Stimulated activated CD8-positive, alpha-beta memory T cell treated with anti-CD3 and anti-CD28 coated beads, Interleukin-7, amount 100 ng/mL, for 48 hours (primary cell): ENCODE data around the gene NECTIN1.
"Not testable (repeated sequence)": the region's sequence is repeated elsewhere in the genome, so short reads cannot be mapped to it uniquely, and the experiment has no call there.

Source experiments
- DNase-seq, 2 donors: peaks; one replicate each; pipeline ENCODE4 v3.0.0-alpha.2; 2020; ENCODE audit warnings: low read depth in 1 of 2; ENCODE audit errors: extremely low read depth in 1 of 2

NECTIN1 gene

DNA sequence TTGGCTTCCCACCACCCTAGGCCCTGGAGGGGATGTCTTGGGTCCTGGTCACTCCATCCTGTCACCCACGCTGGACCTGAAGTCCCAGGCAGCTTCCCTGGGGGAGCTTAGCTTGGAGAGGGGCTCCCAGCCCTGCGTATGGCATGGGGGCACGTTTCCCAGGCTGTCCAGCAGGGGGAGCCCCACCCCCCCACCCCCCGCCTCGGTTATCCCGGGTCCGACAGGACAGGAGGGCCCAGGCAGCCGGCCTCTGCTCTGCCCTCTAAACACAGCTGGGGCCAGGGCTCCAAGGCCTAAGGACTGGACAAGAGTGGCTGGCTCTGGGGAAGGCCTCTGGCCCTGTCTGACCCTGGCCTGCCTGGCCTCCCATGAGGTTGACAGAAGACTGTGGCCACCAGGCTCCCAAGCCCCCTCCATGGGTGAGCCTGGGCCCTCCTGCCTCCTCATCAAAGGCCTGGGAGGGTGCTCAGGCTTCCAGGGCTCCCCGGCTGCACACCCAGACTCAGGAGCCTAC is 104.8 kb downstream of the NECTIN1 start:
- DNase-seq: no peak

DNA sequence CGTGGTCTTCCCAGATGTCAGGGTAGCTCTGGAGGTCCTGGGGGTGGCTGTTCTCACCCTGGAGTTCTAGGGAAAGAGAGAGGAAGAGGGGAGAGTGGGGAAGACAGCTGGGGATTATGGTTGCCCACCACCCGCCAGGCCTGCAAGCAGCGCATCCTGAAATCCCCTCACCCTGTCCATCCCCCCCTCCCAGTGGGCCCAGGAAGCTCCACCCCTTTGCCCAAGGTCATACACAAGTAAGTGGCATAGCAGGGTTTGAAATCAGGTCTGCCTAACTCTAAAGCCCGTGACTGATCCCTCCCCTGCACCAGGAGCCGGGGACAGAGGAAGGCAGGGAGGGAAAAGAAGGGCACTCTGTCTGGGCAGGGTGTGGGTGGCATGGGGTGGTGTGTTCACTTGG is 105.3 kb downstream of the NECTIN1 start:
- no peak for DNase-seq

DNA sequence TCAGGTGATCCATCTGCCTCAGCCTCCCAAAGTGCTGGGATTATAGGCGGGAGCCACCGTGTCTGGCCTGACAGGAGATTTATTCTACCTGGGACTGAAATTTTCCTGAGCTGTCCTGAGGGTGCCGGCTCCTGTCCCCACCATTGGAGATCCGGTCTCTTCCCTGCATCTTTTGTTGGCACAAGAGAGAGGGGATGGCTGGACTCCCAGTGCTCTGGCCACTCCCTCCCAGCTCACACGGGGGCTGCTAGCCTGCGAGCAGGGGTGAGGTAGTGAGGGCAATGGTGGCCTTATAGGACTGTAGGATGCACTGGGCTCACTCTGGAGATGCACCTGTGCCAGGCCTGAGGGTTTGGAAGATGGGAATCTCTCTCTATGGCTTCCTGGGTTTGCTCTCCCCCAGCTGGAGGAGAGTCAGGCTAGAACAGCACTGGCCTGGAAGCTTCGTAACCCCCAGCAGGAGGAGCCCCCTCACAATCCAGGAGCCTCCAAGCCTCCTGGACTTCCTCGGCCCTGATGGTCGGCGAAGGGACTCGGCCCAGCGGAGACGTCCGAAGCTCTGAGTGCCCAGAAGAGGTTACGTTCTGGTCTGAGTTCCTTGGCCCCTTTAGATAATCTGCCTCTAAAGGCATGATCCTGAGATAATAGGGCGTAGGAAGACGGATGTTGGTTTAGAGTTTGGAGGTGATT is 106.4 kb downstream of the NECTIN1 start:
- DNase-seq: no peak

DNA sequence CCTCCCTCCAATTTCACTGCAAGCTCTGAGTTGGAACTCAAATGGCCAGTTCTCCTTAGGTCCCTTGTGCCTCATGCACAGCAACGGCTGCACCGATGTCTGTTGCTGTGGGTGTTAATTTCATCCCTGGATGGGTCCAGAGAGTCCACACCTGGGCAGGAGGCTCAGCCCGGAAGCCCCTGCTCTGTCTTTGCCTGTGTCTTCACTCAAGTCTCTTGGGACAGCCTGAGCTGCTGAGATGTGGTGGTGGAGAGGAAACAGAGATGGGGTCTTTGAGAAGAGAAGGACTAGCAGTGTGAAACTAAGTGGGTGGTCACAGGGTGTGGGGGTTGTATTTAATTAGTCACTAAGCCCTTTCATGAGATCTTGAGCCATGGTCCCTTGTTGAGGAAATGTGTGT is 109.3 kb downstream of the NECTIN1 start:
- no peak for DNase-seq

DNA sequence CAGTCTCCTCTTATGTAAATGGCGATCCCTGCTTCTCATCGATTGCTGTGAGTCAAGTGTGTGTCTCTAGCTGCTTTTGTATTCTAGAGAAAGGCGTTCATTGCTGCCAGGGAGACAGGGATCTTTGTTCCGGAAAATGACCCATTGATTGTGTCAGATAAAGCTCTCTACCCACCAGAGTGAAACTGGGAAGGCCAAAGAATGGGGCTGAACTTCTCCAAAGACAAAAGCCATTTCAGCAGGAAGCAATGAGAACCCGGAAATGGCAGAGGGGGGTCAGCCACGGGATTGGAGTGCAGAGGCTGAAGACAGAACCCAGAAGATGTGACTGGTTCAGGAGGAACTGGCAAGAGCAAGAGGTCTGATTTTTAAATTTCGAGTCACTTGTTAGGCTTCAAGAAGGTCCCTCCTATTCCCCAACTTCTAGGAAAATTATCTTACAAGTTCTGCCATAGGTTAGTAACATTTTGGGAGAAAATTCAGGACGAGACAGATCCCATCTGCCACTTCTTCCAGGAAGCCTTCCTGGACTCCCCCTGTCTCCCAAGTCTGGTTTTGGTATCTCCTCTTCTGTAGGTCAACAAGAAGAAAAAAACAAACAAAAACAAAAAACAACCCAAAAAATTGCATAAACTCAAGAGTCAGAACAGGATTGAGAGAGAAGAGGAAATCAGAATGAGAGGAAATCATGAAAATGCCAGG is 110.6 kb downstream of the NECTIN1 start:
- no peak for DNase-seq

DNA sequence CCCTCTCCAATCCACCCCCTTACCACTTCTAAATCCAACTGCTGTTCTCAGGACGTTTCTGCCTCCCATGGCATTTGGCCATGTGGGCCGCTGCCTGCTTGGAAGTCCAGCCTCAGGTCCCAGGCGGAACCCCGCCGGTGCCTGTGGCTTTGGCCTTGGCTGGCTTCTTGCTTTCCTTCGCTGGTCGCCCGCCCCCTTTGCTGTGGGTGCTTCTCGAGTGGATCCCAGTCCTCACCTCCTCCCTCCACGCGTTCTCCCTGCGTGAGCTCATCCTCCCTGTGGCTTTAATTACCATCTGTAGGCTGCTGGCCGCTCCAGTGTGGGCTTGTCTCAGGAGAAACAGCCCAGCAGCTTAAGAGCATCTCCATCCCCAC is 111.7 kb downstream of the NECTIN1 start:
- DNase-seq: no peak

DNA sequence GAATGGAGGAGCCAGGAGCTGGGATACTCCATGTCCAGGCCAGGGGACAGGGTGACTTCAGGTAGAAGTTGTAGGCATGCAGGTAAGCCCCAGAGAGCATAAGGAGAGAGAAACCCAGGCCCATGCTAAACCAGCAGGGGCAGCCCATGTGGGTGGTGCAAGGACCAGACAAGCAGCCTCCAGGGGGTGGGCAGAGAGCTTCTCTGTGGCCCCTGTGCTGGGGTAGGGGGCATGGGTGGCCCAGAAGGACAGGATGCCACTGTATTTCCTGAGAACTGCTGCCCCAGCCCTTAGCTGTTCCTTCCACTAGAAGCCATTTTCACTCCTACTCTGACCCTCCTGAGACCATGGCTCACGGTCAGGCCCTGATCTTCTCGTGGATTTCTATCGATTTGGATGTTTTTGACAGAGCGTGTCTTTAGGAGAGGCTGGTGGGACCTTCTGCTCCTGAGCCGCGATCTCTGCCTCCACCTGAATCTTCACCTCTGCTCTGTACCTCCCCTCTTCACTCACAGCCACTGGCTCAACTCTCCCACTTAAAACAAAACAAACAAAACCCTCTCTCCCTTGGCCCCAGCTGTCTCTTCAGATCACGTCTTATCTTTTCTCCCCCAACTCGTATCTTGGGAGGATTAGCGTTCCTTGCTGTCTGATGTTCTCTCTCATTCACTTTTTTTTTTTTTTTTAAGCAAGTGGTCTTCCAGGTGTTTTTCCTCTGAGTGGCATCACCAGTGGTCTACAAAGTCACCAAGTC is 112.2 kb downstream of the NECTIN1 start:
- DNase-seq: no peak

DNA sequence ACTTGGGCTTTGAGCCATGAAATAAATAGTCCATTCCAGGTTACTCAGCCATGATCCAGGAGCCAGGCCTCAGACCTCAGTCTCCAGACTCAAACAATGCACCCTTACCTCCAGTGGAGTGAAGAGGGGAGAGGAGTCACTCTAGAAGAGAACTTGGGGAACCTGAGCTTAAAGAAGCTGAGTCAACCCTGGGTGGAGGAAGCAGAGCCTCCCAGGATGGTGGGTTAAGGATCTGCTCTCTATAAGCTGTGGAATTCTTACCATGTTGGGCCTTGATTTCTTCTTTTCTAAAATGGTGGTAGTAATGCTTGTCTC is 113.2 kb downstream of the NECTIN1 start:
- no peak for DNase-seq

DNA sequence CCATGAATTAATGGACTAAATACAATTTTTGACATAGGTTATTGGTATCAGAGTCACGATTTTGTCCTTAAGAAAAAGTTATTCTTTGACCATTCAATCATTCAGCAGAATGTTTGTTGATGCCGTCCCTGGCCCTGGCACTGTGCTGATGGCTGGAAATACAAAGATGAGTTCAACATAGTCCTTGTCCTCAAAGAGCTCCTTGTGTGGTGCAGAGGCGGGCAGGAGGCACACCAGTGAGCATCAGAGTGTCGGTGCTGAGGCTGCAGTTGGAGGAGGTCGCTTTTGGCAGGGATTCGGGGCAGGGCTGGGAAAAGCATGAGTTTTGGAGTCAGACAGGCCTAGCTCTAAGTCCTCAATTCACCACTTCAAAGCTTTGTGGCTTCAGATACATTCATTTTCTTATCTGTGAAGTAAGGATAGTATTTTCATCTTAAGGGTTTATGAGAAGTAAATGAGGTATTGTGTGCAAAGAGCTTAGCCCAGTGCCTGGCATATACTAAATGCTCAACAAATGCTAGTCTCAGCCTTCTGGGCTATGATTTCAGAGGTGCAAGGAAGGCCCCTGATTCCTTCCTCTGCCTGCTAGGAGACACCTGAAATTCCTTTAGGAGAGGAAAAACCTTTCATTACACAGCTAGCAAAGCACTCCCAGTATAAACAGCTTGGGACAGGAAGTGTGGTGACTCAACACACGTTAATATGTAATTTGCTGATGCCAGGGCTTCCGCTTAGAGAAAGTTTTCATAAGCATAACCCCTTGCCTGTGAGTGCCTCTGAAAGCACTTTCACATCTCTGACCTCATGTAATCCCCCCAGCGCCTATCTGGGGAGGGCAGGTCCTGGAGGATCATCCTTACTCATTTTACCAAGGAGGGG is 113.8 kb downstream of the NECTIN1 start:
- DNase-seq: no peak

DNA sequence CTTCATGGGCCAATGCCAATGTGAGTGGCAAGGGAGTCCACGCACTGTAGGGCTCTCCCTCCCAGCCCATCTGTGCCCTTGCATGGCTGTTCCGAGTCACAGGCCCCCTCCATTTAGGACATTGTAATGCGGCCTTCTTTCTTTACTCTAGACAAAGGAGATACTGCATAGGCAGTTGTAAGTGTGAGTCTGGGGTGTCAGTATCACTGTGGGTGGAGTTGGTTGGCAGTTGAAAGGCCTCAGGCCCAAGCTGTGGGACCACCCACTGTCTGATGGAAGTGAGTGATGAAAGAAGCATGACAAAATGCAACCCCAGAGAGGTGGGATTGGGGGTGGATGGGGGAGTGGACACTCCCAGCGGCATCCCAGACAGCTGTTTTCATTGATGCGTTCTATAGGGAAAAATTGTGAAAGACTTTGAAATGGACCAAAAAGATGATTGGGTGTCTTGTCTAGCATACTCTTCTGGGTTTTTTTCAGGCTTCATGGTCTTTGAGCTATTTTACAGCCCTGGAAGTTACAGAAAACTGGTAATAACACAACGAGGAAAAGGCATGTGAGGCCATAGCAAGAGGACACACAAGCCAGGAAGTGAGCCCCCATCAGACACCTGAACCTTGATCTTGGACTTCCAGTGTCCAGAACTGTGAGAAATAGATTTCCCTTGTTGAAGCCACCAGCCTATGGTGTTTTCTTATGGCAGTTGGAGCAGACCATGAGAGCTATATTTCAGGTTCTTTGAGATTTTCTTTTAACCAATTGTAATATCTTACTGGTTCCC is 114.6 kb downstream of the NECTIN1 start:
- DNase-seq: no peak

DNA sequence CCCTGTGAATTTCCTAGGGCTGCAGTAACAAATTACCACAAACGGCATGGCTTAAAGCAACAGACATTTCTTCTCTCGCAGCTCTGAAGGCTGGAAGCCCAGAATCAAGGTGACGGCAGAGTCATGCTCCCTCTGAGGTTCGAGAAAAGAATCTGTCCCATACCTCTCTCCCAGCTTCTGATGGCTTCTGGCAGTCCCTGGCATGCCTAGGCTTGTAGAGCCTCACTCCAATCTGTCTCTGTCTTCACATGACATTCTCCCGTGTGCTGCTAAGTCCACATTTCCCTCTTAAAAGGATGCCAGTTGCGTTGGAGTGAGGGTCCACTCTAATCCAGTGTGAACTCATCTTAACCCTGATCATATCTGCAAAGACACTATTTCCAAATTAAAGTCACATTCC is 116.2 kb downstream of the NECTIN1 start:
- DNase-seq: no peak

DNA sequence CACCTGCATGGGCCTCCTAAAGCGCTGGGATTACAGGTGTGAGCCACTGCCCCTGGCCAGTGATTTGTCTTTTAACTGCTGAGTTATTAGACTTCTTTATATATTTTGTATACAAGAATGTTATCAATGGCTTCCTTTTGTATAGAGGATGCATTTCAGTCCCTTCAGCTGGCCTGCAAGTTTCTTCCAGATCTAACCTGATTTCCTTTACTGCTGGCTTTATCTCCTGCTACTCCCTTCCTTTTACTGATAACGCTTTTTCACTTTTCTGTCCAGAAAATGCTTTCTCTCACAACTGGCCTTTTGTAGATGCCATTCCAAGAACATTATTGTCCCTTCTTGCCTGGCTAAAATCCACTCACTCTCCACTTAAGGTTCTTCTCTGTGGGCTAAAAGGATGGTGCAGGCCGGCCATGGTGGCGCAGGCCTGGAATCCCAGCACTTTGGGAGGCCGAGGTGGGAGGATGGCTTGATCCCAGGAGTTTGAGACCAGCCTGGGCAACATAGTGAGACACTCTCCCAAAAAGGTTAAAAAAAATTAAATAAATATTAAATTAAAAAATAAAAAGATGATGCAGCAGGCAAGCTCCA is 118.1 kb downstream of the NECTIN1 start:
- no peak for DNase-seq

DNA sequence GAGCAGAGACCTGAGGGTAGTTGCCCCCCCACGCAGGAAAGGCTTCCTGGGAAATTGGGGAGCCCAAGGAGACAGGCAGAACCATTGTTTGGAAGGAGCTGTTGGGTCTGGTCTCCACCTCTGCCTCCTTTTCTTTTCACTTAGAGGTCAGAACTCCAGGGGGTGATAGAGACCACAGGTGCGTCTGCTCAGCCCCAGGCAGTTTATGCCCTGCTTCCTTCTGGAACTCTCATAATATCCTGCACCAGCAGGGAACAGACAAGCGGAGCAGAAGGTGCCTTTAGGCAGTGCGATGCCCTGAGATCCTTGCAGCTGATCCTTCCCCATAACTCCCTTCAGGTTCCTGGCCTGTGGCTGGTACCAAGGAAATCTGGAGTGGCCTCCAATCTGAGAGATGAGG is 120.2 kb downstream of the NECTIN1 start:
- DNase-seq: no peak

DNA sequence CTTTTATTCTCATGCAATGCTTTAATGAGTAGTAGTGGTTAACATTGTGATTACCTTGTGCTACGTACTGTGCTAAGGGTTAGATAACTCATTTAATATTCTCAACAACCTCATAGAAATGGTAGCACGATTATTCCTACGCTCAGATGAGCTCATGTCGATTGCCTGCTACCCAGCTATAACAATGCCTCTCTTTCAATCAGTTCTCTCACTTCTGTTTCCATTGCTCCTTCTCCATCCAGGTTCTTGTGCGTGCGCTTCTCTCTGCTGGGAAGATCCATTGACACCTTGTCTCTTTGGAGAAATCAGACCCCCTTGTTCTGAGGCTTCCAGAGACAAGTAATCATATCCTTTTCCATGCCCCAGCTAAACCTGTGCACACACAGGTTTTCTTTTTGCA is 120.8 kb downstream of the NECTIN1 start:
- no peak for DNase-seq

DNA sequence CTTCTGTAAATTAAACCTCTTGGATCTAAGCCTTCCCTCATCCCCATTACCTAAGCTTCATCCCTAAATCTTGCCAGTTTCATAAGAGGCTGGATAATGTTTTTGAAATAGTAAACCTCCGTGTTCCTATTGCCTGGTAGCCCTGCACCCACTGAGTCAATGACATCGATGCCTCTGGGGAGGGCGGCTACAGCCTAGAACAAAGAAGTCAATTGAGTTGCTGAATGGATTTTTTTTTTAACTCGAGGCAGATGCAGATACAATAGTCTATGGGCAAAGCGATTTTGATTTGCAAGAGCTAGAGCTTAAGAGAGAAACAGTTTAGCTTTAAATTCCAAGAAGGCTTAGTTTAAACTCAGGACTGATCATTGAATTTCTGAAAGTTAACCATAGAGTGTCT is 121.3 kb downstream of the NECTIN1 start:
- DNase-seq: no peak

DNA sequence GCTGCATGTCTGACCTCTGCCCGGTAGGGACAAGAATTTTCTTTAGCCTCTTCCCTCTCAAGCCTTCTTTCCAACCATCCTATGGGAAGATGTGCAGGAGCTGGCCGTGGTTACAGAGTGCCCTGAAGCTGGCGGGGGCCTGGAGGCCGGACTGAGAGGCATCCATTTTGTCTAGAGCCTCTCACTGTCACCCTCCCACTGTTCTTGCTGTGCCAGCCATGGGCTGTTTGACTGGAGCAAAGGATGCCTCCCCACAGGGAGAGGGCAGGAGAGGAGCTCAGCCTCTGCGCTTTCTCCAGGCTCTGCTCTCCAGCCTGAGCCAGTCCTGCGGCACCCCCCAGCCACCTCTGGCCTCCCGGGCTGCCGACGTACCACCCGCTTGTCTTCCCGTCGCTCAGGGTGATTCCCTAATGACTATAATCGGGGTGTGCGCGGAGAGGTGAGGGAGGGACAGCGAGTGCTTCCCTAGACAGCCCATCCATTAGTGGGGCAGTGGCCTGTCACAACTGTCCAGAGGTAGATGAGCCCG is 123.8 kb downstream of the NECTIN1 start:
- DNase-seq: no peak

DNA sequence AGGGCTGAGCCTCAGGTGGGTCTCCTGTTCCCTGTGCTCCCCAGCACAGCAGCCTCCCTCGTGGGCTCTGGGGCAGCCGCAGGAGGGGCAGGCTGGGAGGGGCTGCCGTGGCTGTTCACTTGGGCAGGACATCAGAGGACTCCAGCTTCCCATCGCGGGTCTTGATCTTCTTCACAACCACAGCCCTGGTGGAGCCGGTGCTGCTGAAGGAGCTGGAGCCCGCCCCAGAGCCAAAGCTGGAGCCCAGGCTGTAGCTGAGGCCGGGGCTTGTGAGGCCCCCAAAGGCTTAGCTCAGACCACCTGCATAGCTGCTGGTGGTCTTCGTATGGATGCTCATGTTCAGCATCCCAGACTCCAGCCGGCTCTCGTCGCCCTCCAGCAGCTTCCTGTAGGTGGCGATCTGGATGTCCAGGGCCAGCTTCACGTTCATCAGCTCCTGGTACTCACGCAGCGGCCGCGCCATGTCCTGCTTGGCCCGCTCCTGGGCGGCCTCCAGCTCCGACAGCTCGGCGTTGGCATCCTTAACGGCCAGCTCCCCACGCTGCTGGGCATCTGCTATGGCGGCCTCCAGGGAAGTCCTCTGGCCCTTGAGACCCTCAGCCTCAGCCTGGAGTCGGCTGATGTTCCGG is 126.1 kb downstream of the NECTIN1 start:
- no peak for DNase-seq

DNA sequence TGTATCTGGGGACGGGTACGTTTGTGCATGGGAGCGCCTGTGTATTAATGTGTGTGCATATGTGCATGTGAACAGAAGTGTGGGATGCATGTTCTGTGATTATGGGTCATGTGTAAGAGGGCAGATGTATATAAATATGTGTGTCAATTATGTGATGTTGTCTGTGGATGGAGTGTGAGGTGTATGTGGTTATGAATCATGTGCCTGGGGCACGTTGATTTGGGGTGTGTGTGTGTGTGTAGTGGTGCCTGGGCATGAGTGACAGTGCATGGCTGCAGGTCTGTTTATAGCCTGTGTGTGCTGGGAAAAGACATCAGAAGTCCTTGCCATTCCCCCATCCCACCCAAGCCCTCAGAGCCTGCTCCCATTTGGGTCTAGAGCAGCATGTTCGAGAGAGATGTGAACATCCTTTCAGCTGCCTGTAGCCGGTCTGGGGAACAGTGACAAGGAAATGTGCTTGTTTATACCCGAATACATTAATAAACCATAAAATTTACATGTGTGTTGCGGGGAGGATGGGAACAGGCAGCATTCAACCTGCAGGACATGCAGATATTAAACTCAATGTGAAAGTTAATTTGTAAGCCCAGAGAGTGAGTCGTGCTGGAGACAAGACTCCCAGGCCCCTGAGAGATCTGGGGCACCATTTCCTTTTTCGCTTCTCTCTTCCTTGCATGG is 129.0 kb downstream of the NECTIN1 start:
- DNase-seq: no peak

DNA sequence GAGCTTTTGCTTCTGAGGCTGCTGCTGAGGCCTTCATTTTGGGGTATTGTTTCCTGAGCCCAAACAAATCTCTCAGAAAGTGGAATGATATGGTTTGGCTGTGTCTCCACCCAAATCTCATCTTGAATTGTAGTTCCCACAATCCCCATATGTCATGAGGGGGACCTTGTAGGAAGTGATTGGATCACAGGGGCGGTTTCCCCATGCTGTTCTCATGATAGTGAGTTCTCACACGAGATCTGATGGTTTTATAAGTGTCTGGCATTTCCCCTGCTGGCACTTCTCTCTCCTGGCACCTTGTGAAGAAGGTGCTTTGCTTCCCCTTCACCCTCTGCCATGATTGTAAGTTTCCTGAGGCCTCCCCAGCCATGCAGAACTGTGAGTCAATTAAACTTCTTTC is 133.1 kb downstream of the NECTIN1 start:
- not testable (repeated sequence) for DNase-seq
